CD14-positive monocyte (primary cell): ENCODE results near the gene SHROOM1. TPM values are rescaled to one million over a fixed set of nuclear protein-coding genes. Genes with fewer than 3 reads are reported as not detected.

ENCODE experiments used
- DNase-seq, 3 donors: peaks; one replicate each; pipeline ENCODE4 v3.0.0-alpha.2; 2011 to 2022
- H2AFZ ChIP-seq: 2 replicates; pipeline ENCODE4 v1.6.0; 2012; ENCODE audit warnings: mild to moderate bottlenecking, low read depth, low read length, inconsistent platforms; ENCODE audit not compliant: insufficient read depth, poor library complexity, severe bottlenecking
- H3K27ac ChIP-seq, 2 donors: 1 replicate in 1 of 2; 2 replicates in 1 of 2; pipeline ENCODE4 v1.5.1; 2012 to 2013; ENCODE audit warnings: low read length in 2 of 2, control low read depth in 1 of 2, inconsistent platforms in 1 of 2, low read depth in 1 of 2, mild to moderate bottlenecking in 1 of 2
- H3K27me3 ChIP-seq, 2 donors: one replicate each; pipeline versions ENCODE4 v1.6.0 to v1.6.1; 2011 to 2013; ENCODE audit warnings: low read length in 2 of 2; ENCODE audit not compliant: control insufficient read depth in 2 of 2, insufficient read depth in 2 of 2
- H3K36me3 ChIP-seq, 2 donors: replicated peaks in 1 of 2; 1 replicate in 1 of 2; 2 replicates in 1 of 2; pipeline versions ENCODE4 v1.5.1 to v1.6.1; 2012 to 2013; ENCODE audit warnings: low read length in 2 of 2, control low read depth in 1 of 2, inconsistent platforms in 1 of 2, mild to moderate bottlenecking in 1 of 2; ENCODE audit not compliant: insufficient read depth in 2 of 2, control insufficient read depth in 1 of 2
- H3K4me1 ChIP-seq, 2 donors: 1 replicate in 1 of 2; 2 replicates in 1 of 2; pipeline versions ENCODE4 v1.5.1 to v1.6.1; 2012 to 2013; ENCODE audit warnings: low read length in 2 of 2, control low read depth in 1 of 2, inconsistent platforms in 1 of 2, mild to moderate bottlenecking in 1 of 2, moderate library complexity in 1 of 2; ENCODE audit not compliant: insufficient read depth in 2 of 2, control insufficient read depth in 1 of 2
- H3K4me2 ChIP-seq: replicated peaks from 2 replicates; pipeline ENCODE3; 2012; ENCODE audit warnings: low read length, moderate library complexity, mild to moderate bottlenecking; ENCODE audit not compliant: poor library complexity, severe bottlenecking; ENCODE audit errors: extremely low read depth
- H3K4me3 ChIP-seq, 3 experiments: fragments of 200-600 bp in 1 of 3; sonication (generic) in 1 of 3; replicated peaks in 1 of 3; 1 replicate in 2 of 3; 2 replicates in 1 of 3; pipeline ENCODE4 v1.5.1; 2011 to 2013; ENCODE audit warnings: low read length in 3 of 3, mild to moderate bottlenecking in 3 of 3, control low read depth in 2 of 3, low read depth in 2 of 3, inconsistent platforms in 1 of 3, moderate library complexity in 1 of 3
- H3K79me2 ChIP-seq: 2 replicates; pipeline ENCODE4 v1.6.0; 2012; ENCODE audit warnings: mild to moderate bottlenecking, control low read depth, inconsistent platforms, low read length, moderate library complexity; ENCODE audit not compliant: insufficient read depth
- H3K9ac ChIP-seq: 2 replicates; pipeline ENCODE4 v1.6.0; 2017; ENCODE audit warnings: low read length, mild to moderate bottlenecking; ENCODE audit not compliant: insufficient read depth, poor library complexity, severe bottlenecking
- H3K9me3 ChIP-seq, 2 donors: replicated peaks in 1 of 2; 1 replicate in 1 of 2; 2 replicates in 1 of 2; pipeline versions ENCODE4 v1.5.1 to v1.6.1; 2012 to 2013; ENCODE audit warnings: low read length in 2 of 2, control low read depth in 1 of 2; ENCODE audit not compliant: control insufficient read depth in 1 of 2, insufficient read depth in 1 of 2
- H4K20me1 ChIP-seq: 2 replicates; pipeline ENCODE4 v1.6.0; 2012; ENCODE audit warnings: mild to moderate bottlenecking, low read length, control low read depth, moderate library complexity; ENCODE audit not compliant: insufficient read depth
- H3K27ac Mint-ChIP-seq, 7 donors: one replicate each; pipeline ENCODE4 v1.8.0; 2020; ENCODE audit warnings: mild to moderate bottlenecking in 7 of 7, mixed read lengths in 7 of 7, moderate library complexity in 6 of 7, inconsistent platforms in 2 of 7
- H3K27me3 Mint-ChIP-seq, 3 donors: one replicate each; pipeline ENCODE4 v1.8.0; 2021 to 2022; ENCODE audit warnings: low read depth in 3 of 3, mild to moderate bottlenecking in 3 of 3, mixed read lengths in 3 of 3, moderate library complexity in 3 of 3, inconsistent platforms in 1 of 3
- H3K36me3 Mint-ChIP-seq, 2 donors: one replicate each; pipeline ENCODE4 v1.8.0; 2020; ENCODE audit warnings: mixed read lengths in 2 of 2, inconsistent platforms in 1 of 2, mild to moderate bottlenecking in 1 of 2
- H3K4me1 Mint-ChIP-seq: one replicate; pipeline ENCODE4 v1.8.0; 2020; ENCODE audit warnings: mild to moderate bottlenecking, mixed read lengths
- H3K4me3 Mint-ChIP-seq, 2 donors: one replicate each; pipeline ENCODE4 v1.8.0; 2020; ENCODE audit warnings: mild to moderate bottlenecking in 2 of 2, mixed read lengths in 2 of 2, moderate library complexity in 1 of 2
- H3K9me3 Mint-ChIP-seq, 7 donors: one replicate each; pipeline ENCODE4 v1.8.0; 2020 to 2022; ENCODE audit warnings: mixed read lengths in 7 of 7, mild to moderate bottlenecking in 6 of 7, moderate library complexity in 6 of 7, inconsistent platforms in 2 of 7
- WGBS: methylation state at CpG from one replicate; pipeline ENCODE4 v1.1.5; 2013; ENCODE audit warnings: missing lambda C conversion rate; ENCODE audit not compliant: insufficient coverage; 5-methylcytosine and 5-hydroxymethylcytosine counted together
- intact Hi-C, 2 donors: fragments of 100-400 bp; cut with micrococcal nuclease; formaldehyde crosslinking; loops; one replicate each; pipeline versions ENCODE4 v1.15.0 to v1.15.1; 2023
- polyA plus RNA-seq, 3 donors: library from polyadenylated mRNA; depleted of rRNA in 1 of 3; unstranded in 2 of 3; stranded (reverse) in 1 of 3; fragments of 300-500 nt in 2 of 3; fragments of >200 nt in 1 of 3; fragmentation: Illumina TruSeq in 2 of 3; gene quantifications; 1 replicate in 2 of 3; 2 replicates in 1 of 3; pipeline ENCODE4 v1.2.3, GENCODE V29; 2012 to 2021
- TF ChIP-seq, protein P1 (sequence below): fragments of 200-600 bp; IDR thresholded peaks from one replicate; pipeline ENCODE4 v1.8.0; 2022; ENCODE audit warnings: antibody characterized with exemption, mild to moderate bottlenecking

The SHROOM1 gene
- polyA plus RNA-seq, 3 donors, result 6.4 to 27.0 (median 16.1) TPM

DNA sequence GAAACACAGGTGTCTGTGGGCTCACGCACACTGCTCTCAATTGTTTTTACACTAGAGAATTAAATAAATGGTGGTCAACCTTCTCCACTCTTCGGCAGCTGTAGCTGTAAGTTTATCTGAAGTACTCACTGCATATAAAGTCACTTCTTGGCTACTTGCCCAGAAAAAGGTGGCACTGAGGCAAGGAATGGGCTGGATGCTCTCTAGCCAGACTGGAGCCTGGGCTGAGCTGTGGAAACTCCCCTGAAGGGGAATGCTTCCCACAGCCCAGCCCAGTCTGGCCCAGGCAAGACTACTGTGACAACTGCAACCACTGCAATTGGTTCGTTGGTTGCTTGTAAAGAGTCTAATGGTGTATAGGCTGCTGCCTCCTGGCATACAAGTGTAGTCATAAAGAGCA is 47.5 kb upstream of the SHROOM1 start:
- Histone ChIP-seq H3K79me2 (no peaks in the 10 kb centered on the region), H3K36me3 (peaks cover 54 to 89% of the 10 kb centered on the region in 2 donors), H3K27me3 (no peaks in the 10 kb centered on the region), H4K20me1 (peaks cover 5% of the 10 kb centered on the region), H3K4me1 (no peaks in the 10 kb centered on the region), H3K27ac (no peak overlapping the region), H3K4me3 (no peak overlapping the region), H2AFZ (no peak overlapping the region), H3K9ac (no peak overlapping the region), H3K4me2 (no peak overlapping the region), H3K9me3 (no peaks in the 10 kb centered on the region)
- DNase-seq, result no peak
- no peak overlapping the region for H3K4me3 Mint-ChIP-seq
- intact Hi-C loops, result no loop called here
- no peaks in the 10 kb centered on the region for H3K27me3 Mint-ChIP-seq
- peaks cover 60 to 75% of the 10 kb centered on the region in 2 donors for H3K36me3 Mint-ChIP-seq
- TF ChIP-seq, protein P1, sequence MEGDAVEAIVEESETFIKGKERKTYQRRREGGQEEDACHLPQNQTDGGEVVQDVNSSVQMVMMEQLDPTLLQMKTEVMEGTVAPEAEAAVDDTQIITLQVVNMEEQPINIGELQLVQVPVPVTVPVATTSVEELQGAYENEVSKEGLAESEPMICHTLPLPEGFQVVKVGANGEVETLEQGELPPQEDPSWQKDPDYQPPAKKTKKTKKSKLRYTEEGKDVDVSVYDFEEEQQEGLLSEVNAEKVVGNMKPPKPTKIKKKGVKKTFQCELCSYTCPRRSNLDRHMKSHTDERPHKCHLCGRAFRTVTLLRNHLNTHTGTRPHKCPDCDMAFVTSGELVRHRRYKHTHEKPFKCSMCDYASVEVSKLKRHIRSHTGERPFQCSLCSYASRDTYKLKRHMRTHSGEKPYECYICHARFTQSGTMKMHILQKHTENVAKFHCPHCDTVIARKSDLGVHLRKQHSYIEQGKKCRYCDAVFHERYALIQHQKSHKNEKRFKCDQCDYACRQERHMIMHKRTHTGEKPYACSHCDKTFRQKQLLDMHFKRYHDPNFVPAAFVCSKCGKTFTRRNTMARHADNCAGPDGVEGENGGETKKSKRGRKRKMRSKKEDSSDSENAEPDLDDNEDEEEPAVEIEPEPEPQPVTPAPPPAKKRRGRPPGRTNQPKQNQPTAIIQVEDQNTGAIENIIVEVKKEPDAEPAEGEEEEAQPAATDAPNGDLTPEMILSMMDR, result no peak
- H3K27ac Mint-ChIP-seq, result no peak overlapping the region
- WGBS, result no CpG with 5 or more reads among the region's 3 CpGs
- H3K4me1 Mint-ChIP-seq, result no peaks in the 10 kb centered on the region
- no peaks in the 10 kb centered on the region for H3K9me3 Mint-ChIP-seq

DNA sequence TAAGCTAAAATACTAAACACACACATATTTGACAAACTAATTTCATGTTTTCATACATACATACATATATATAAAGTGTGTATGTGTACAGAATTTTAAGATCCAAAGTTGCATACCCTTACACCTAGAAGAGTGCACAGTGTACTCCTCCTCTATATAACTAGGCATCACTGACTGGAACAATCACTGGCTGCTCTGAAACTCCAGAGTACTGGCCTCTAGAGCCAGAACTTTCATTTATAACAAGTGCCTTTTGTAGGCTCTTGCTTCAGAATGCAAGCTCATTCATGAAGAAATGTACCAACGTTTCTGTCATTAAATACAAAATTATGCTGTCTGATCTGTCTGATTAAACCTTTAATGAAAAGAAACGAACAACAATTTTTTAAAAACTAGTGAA is 47.0 kb upstream of the SHROOM1 start:
- Histone ChIP-seq H3K9me3 (no peaks in the 10 kb centered on the region), H2AFZ (no peak overlapping the region), H3K4me3 (no peak overlapping the region), H3K36me3 (peaks cover 54 to 89% of the 10 kb centered on the region in 2 donors), H4K20me1 (peaks cover 5% of the 10 kb centered on the region), H3K27ac (no peak overlapping the region), H3K9ac (no peak overlapping the region), H3K4me2 (no peak overlapping the region), H3K4me1 (no peaks in the 10 kb centered on the region), H3K79me2 (no peaks in the 10 kb centered on the region), H3K27me3 (no peaks in the 10 kb centered on the region)
- Mint-ChIP-seq H3K36me3 (peaks cover 59 to 75% of the 10 kb centered on the region in 2 donors), H3K9me3 (no peaks in the 10 kb centered on the region), H3K4me3 (no peak overlapping the region), H3K27me3 (peaks cover 0 to 2% (median 0%) of the 10 kb centered on the region in 3 donors), H3K4me1 (no peaks in the 10 kb centered on the region), H3K27ac (no peak overlapping the region)
- no CpG with 5 or more reads among the region's 2 CpGs for WGBS
- TF ChIP-seq, protein P1, result no peak
- DNase-seq, result no peak
- intact Hi-C loops, result no loop called here
